NT2/D1 (cell line): ENCODE data around the gene PDE3A.

Source experiments
- YY1 ChIP-seq: IDR thresholded peaks from 2 replicates; pipeline ENCODE4 v1.6.1; 2011; ENCODE audit not compliant: insufficient read length, insufficient read depth
- ZNF274 ChIP-seq: IDR thresholded peaks from 2 replicates; pipeline ENCODE4 v1.6.1; 2011; ENCODE audit warnings: mild to moderate bottlenecking, low read depth, low read length

DNA sequence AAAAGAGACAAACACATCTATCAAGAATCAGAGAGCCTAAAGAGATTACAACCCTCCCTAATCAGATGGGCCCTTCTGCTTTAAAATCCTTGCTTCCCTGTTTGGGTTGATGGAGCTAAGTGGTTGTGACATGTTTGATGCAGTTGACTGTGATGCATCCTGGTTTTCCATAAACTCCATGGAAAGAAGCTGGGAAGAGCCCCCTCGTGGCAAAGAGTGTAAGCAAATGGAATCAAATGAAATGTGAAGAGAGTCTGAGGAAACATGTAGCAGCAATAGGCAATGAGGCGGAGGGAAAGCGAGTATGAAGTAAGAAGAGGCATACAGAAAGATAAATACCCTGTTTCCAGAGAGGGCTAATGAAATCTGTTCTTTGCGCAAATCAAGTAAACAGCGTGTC lies 256.4 kb downstream of the PDE3A start:
- TF ChIP-seq YY1 (no peak), ZNF274 (no peak)
